ENCODE data around the gene SLC13A4.
"Not testable (repeated sequence)": the region's sequence is repeated elsewhere in the genome, so short reads cannot be mapped to it uniquely, and the experiment has no call there.

Gene SLC13A4

GRCh38 chr7:135658564-135658963 lies 69.4 kb downstream of the SLC13A4 start:
- DNase-seq = no peak

DNA sequence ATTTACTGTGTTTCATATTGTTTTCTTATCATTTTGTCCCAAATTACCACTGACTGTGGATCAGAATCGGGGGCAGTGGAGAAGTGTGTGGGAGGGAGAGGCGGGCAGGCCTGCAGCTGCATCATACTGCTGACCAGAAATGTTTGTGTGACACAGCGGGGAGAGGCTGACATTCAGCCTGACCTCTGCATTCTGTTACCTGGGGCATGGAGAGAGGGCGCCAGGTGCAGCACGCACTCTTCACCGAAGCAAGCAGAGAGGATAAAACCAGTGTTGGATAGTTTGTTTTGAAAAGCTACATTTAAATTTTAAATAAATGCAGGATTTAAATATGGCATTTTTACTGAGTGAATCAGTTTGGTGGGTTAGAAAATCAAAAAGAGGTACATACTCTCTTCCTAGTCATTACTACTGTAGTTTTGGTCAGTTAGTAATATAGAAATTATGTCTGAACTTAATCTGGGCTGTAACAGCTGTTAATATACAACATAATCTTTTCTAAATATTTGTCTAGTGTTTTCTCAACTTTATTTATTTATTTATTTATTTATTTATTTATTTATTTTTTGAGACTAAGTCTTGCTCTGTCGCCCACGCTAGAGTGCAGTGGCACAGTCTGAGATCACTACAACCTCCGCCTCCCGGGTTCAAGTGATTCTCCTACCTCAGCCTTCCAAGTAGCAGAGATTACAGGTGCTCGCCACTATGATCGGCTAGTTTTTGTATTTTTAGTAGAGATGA lies 74.5 kb downstream of the SLC13A4 start:
- DNase-seq = no peak

GRCh38 chr7:135650831-135651573 lies 77.0 kb downstream of the SLC13A4 start:
- no peak for DNase-seq

DNA sequence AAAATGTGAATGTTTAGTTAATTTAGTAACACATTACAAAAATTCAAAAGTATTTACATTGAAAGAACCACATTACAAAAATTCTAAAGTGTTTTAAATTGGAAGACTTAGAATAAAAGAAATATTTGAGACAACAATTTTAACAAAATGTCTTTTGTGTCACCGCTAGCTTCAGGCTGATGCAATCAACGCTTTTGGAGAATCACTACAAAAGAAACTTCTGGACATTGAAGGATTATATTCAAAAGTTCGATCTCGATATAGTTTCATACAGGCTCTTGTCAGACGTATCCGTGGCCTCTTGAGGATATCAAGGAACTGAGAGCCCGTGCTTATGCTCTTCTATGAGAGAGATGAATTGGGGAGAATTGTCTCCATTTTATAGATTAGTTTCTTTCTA lies 79.8 kb downstream of the SLC13A4 start:
- no peak for DNase-seq

GRCh38 chr7:135647755-135648154 lies 80.2 kb downstream of the SLC13A4 start:
- DNase-seq = no peak

- DNase-seq = peak; percentile 11
Observed at GRCh38 chr7:135645296-135645904, 82.6 kb downstream of the SLC13A4 start.

- no peak for DNase-seq
Observed at GRCh38 chr7:135644729-135645128, 83.3 kb downstream of the SLC13A4 start.

DNA sequence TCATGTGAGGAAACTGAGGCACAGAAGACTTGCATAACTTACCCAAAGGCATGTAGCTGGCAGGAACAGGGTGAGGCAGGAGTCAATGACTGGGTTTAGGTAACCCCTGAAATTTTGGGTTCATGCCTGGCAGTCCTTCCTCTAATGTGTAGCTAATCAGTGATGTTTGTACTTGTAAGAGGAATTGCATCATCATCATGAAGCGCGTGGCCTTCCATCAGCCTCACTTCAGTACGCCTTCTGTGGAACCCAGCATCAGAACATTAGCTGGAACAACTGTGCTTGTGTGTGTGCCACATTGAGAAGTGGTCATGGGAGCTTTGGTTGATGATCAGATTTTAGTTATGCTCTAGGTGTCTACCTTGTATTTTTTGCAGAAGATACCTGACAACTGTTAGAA lies 83.8 kb downstream of the SLC13A4 start:
- DNase-seq = no peak

- DNase-seq = not testable (repeated sequence)
Observed at GRCh38 chr7:135639690-135640089, 88.3 kb downstream of the SLC13A4 start.

DNA sequence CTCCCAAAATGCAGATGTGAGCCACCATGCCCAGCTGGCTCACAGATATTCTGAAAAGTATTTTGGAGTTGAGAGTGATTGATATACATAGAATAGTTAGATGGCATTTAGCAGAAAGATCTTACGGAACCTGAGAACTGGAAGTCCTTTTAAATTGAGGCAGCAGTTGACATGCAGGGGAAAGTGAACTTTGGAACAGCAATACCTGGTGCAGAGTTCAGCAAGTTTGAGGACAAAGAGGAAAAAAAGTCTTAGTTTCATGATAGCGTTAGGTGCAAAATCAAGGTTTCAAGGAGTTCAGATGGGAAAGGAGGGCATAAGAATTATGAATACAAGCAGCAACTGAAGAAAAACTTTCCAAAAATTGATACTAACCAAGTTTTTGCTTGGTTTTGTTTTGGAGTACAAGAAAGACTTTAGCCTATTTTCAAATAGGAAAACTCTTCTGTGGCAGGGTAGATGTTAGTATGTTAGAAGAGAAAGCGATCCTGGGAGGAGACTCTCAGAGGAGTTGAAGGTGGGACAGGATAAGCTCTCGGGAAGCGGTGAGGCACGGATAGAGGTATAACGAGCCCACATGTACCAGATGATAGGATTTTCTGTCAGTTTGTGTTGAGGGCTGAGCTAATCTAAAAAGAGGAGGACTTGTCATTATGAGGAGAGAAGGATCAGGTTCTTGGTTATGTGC lies 93.7 kb downstream of the SLC13A4 start:
- DNase-seq = no peak

Data from NCI-H2029 (cell line).